Measurements from ENCODE around the gene TBXT.
"Not testable (repeated sequence)": the region's sequence is repeated elsewhere in the genome, so short reads cannot be mapped to it uniquely, and the experiment has no call there.

Gene TBXT

GRCh38 chr6:166194914-166195859 lies 27.5 kb upstream of the TBXT start:
- TF ChIP-seq, protein P1, sequence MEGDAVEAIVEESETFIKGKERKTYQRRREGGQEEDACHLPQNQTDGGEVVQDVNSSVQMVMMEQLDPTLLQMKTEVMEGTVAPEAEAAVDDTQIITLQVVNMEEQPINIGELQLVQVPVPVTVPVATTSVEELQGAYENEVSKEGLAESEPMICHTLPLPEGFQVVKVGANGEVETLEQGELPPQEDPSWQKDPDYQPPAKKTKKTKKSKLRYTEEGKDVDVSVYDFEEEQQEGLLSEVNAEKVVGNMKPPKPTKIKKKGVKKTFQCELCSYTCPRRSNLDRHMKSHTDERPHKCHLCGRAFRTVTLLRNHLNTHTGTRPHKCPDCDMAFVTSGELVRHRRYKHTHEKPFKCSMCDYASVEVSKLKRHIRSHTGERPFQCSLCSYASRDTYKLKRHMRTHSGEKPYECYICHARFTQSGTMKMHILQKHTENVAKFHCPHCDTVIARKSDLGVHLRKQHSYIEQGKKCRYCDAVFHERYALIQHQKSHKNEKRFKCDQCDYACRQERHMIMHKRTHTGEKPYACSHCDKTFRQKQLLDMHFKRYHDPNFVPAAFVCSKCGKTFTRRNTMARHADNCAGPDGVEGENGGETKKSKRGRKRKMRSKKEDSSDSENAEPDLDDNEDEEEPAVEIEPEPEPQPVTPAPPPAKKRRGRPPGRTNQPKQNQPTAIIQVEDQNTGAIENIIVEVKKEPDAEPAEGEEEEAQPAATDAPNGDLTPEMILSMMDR (IDR thresholded peaks at IDR 0.05; ENCODE audit: low read depth, low read length), result no peak
- H3K4me3 ChIP-seq (replicated peaks in 1 of 2; ENCODE audit: low read depth in 2 of 2, low read length in 2 of 2), result no peak overlapping the region
- no peak for DNase-seq (ENCODE audit: low read depth in 2 of 2)

DNA sequence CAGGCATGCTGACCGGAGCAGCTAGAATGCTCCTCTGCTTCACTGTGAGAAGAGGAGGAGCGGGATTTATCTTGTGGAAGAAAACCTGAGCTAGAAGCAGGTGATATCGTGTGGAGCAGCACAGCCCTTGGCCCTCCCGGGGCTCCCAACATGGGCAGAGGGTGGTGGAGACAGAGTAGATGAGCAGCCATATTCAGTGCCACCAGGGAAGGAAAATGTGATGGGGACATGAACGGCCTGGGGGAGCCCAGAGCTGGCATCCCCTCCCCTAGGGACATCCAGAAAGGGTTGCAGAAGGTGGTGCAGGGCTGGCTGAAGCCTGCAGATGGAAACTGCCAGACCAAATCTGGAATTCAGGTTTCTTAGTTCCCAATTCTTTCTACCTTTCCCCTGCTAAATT lies 24.9 kb upstream of the TBXT start:
- DNase-seq (ENCODE audit: low read depth in 2 of 2), result no peak
- H3K4me3 ChIP-seq (replicated peaks in 1 of 2; ENCODE audit: low read depth in 2 of 2, low read length in 2 of 2), result no peak overlapping the region
- TF ChIP-seq, protein P1 (IDR thresholded peaks at IDR 0.05; ENCODE audit: low read depth, low read length), result no peak

- TF ChIP-seq, protein P1 (IDR thresholded peaks at IDR 0.05; ENCODE audit: low read depth, low read length), result no peak
- no peak for DNase-seq (ENCODE audit: low read depth in 2 of 2)
These were observed 24.5 kb upstream of the TBXT start for GRCh38 chr6:166192136-166192535.

GRCh38 chr6:166179704-166180103 lies 12.1 kb upstream of the TBXT start:
- TF ChIP-seq, protein P1 (IDR thresholded peaks at IDR 0.05; ENCODE audit: low read depth, low read length), result no peak
- DNase-seq (ENCODE audit: low read depth in 2 of 2), result no peak
- H3K4me3 ChIP-seq (replicated peaks in 1 of 2; ENCODE audit: low read depth in 2 of 2, low read length in 2 of 2), result no peak overlapping the region

More at GRCh38 chr6:166192136-166192535, 24.5 kb upstream of the TBXT start:
- no peak overlapping the region for H3K4me3 ChIP-seq (replicated peaks in 1 of 2; ENCODE audit: low read depth in 2 of 2, low read length in 2 of 2)

DNA sequence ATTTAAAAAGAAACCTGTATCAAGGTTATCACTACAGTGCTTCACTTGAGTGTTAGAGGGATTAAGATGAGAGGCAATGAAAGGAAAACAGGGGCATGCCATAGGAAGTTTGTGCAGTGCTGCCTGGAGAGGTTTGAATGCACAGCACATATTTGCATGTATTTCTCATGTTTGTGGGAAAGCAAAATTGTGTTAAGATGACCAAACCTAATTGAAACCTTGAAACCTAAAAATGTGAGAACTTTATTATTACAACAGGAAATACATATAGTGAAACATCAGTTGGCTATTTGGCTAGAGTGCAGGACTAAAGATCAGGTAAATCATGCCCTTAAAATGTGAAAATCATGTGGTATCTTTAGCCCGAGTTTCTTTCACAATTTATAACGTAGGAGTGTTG lies 8.5 kb upstream of the TBXT start:
- no peak for DNase-seq (ENCODE audit: low read depth in 2 of 2)
- TF ChIP-seq, protein P1 (IDR thresholded peaks at IDR 0.05; ENCODE audit: low read depth, low read length), result no peak

GRCh38 chr6:166175093-166175492 lies 7.4 kb upstream of the TBXT start:
- not testable (repeated sequence) for H3K4me3 ChIP-seq (replicated peaks in 1 of 2; ENCODE audit: low read depth in 2 of 2, low read length in 2 of 2); DNase-seq (ENCODE audit: low read depth in 2 of 2)

More for the DNA sequence above, 8.5 kb upstream of the TBXT start:
- H3K4me3 ChIP-seq (replicated peaks in 1 of 2; ENCODE audit: low read depth in 2 of 2, low read length in 2 of 2), result no peak overlapping the region

- TF ChIP-seq, protein P1 (IDR thresholded peaks at IDR 0.05; ENCODE audit: low read depth, low read length), result no peak
- DNase-seq (ENCODE audit: low read depth in 2 of 2), result no peak
- H3K4me3 ChIP-seq (replicated peaks in 1 of 2; ENCODE audit: low read depth in 2 of 2, low read length in 2 of 2), result no peak overlapping the region
These were observed 6.4 kb upstream of the TBXT start for GRCh38 chr6:166174031-166174430.
